Naive B cell (primary cell): ENCODE results near the gene ADGRD2. TPM values are rescaled to one million over a fixed set of nuclear protein-coding genes. Genes with fewer than 3 reads are reported as not detected.
A peak's percentile ranks its signal among the peaks of the same experiment; 100 is the strongest.

Source experiments
- ATAC-seq, 2 donors: fragments of 150-1000 bp; cut with Tn5 transposase; 2 replicates each; pipeline ENCODE4 v1.10.0; 2021; ENCODE audit warnings: low read depth in 2 of 2, mild to moderate bottlenecking in 2 of 2, moderate library complexity in 2 of 2
- DNase-seq: peaks from one replicate; pipeline ENCODE4 v3.0.0; 2022
- H3K27ac Mint-ChIP-seq, 6 donors: one replicate each; pipeline ENCODE4 v1.8.0; 2020 to 2022; ENCODE audit warnings: mild to moderate bottlenecking in 6 of 6, mixed read lengths in 6 of 6, moderate library complexity in 5 of 6, inconsistent platforms in 2 of 6
- H3K27me3 Mint-ChIP-seq, 3 donors: one replicate each; pipeline ENCODE4 v1.8.0; 2021 to 2022; ENCODE audit warnings: mixed read lengths in 3 of 3, mild to moderate bottlenecking in 1 of 3
- H3K36me3 Mint-ChIP-seq, 2 donors: one replicate each; pipeline ENCODE4 v1.8.0; 2020 to 2022; ENCODE audit warnings: mixed read lengths in 2 of 2, inconsistent platforms in 1 of 2, mild to moderate bottlenecking in 1 of 2
- H3K4me1 Mint-ChIP-seq, 3 donors: one replicate each; pipeline ENCODE4 v1.8.0; 2020 to 2022; ENCODE audit warnings: mixed read lengths in 3 of 3, inconsistent platforms in 1 of 3, mild to moderate bottlenecking in 1 of 3, moderate library complexity in 1 of 3
- H3K4me3 Mint-ChIP-seq, 8 donors: one replicate each; pipeline ENCODE4 v1.8.0; 2020 to 2022; ENCODE audit warnings: mild to moderate bottlenecking in 8 of 8, mixed read lengths in 8 of 8, moderate library complexity in 8 of 8, inconsistent platforms in 2 of 8
- H3K9me3 Mint-ChIP-seq, 7 donors: one replicate each; pipeline ENCODE4 v1.8.0; 2020 to 2022; ENCODE audit warnings: mixed read lengths in 7 of 7, mild to moderate bottlenecking in 5 of 7, inconsistent platforms in 2 of 7, moderate library complexity in 1 of 7
- polyA plus RNA-seq, 6 donors: library from polyadenylated mRNA; unstranded; fragments of 300-500 nt; fragmentation: Illumina TruSeq; gene quantifications; one replicate each; pipeline ENCODE4 v1.2.3, GENCODE V29; 2021; ENCODE audit warnings: low read depth in 6 of 6

Gene ADGRD2
- polyA plus RNA-seq, 6 donors from 2014 or later, result not detected

- peak overlapping the region in 1 of 8 donors; percentile 19 for H3K4me3 Mint-ChIP-seq
- H3K27ac Mint-ChIP-seq, result peak overlapping the region in 2 of 6 donors; percentile 34 to 96
- ATAC-seq, result no peak
- no peak for DNase-seq
- peaks cover 17 to 58% (median 41%) of the 10 kb centered on the region in 3 donors for H3K27me3 Mint-ChIP-seq
- H3K4me1 Mint-ChIP-seq, result peaks cover 18 to 29% (median 21%) of the 10 kb centered on the region in 3 donors
- peaks cover 0 to 4% (median 0%) of the 10 kb centered on the region in 7 donors for H3K9me3 Mint-ChIP-seq
- H3K36me3 Mint-ChIP-seq, result peaks cover 0 to 9% of the 10 kb centered on the region in 2 donors
Measured at GRCh38 chr9:124500796-124501611, 50.8 kb downstream of the ADGRD2 start.

- H3K36me3 Mint-ChIP-seq, result peaks cover 0 to 9% of the 10 kb centered on the region in 2 donors
- peak overlapping the region in 2 of 8 donors; percentile 1 to 20 for H3K4me3 Mint-ChIP-seq
- peak overlapping the region in 1 of 6 donors; percentile 74 for H3K27ac Mint-ChIP-seq
- peaks cover 13 to 24% (median 18%) of the 10 kb centered on the region in 3 donors for H3K4me1 Mint-ChIP-seq
- H3K27me3 Mint-ChIP-seq, result peaks cover 17 to 66% (median 48%) of the 10 kb centered on the region in 3 donors
- DNase-seq, result no peak
- peaks cover 0 to 4% (median 0%) of the 10 kb centered on the region in 7 donors for H3K9me3 Mint-ChIP-seq
- no peak for ATAC-seq
Measured at GRCh38 chr9:124501771-124502320, 51.6 kb downstream of the ADGRD2 start.

- peaks cover 0 to 4% (median 0%) of the 10 kb centered on the region in 7 donors for H3K9me3 Mint-ChIP-seq
- peaks cover 0 to 9% of the 10 kb centered on the region in 2 donors for H3K36me3 Mint-ChIP-seq
- peak overlapping the region in 4 of 8 donors; percentile 66 to 86 (median 82) for H3K4me3 Mint-ChIP-seq
- DNase-seq (no peak), ATAC-seq (no peak)
- H3K27ac Mint-ChIP-seq, result no peak overlapping the region
- H3K27me3 Mint-ChIP-seq, result peaks cover 17 to 68% (median 50%) of the 10 kb centered on the region in 3 donors
- peaks cover 13 to 20% (median 18%) of the 10 kb centered on the region in 3 donors for H3K4me1 Mint-ChIP-seq
Measured at GRCh38 chr9:124502711-124503702, 52.8 kb downstream of the ADGRD2 start.

- peaks cover 13 to 18% (median 17%) of the 10 kb centered on the region in 3 donors for H3K4me1 Mint-ChIP-seq
- peak overlapping the region in 3 of 6 donors; percentile 75 to 94 (median 81) for H3K27ac Mint-ChIP-seq
- no peak for ATAC-seq
- peaks cover 0 to 9% of the 10 kb centered on the region in 2 donors for H3K36me3 Mint-ChIP-seq
- DNase-seq, result no peak
- H3K4me3 Mint-ChIP-seq, result peak overlapping the region; percentile 78 to 92 (median 86)
- peaks cover 0 to 4% (median 0%) of the 10 kb centered on the region in 7 donors for H3K9me3 Mint-ChIP-seq
- peaks cover 17 to 67% (median 50%) of the 10 kb centered on the region in 3 donors for H3K27me3 Mint-ChIP-seq
Measured at GRCh38 chr9:124503713-124504529, 53.7 kb downstream of the ADGRD2 start.

GRCh38 chr9:124504530-124505005 is 54.3 kb downstream of the ADGRD2 start:
- Mint-ChIP-seq H3K4me3 (peak overlapping the region in 1 of 8 donors; percentile 84), H3K27me3 (peaks cover 15 to 65% (median 46%) of the 10 kb centered on the region in 3 donors), H3K4me1 (peaks cover 13 to 16% (median 13%) of the 10 kb centered on the region in 3 donors), H3K27ac (no peak overlapping the region), H3K9me3 (peaks cover 0 to 4% (median 0%) of the 10 kb centered on the region in 7 donors), H3K36me3 (peaks cover 0 to 9% of the 10 kb centered on the region in 2 donors)
- ATAC-seq, result no peak
- DNase-seq, result no peak

- H3K4me3 Mint-ChIP-seq, result peak overlapping the region in 6 of 8 donors; percentile 29 to 68 (median 46)
- H3K4me1 Mint-ChIP-seq, result peaks cover 10 to 14% (median 13%) of the 10 kb centered on the region in 3 donors
- ATAC-seq (no peak), DNase-seq (no peak)
- H3K36me3 Mint-ChIP-seq, result peaks cover 0 to 9% of the 10 kb centered on the region in 2 donors
- H3K27me3 Mint-ChIP-seq, result peaks cover 12 to 62% (median 45%) of the 10 kb centered on the region in 3 donors
- H3K9me3 Mint-ChIP-seq, result peaks cover 0 to 4% (median 0%) of the 10 kb centered on the region in 7 donors
- H3K27ac Mint-ChIP-seq, result peak overlapping the region in 1 of 6 donors; percentile 68
Measured at GRCh38 chr9:124505006-124505900, 55.0 kb downstream of the ADGRD2 start.

- Mint-ChIP-seq H3K27ac (no peak overlapping the region), H3K9me3 (peaks cover 0 to 4% (median 0%) of the 10 kb centered on the region in 7 donors), H3K4me3 (no peak overlapping the region), H3K36me3 (peaks cover 0 to 9% of the 10 kb centered on the region in 2 donors), H3K27me3 (peaks cover 9 to 61% (median 46%) of the 10 kb centered on the region in 3 donors), H3K4me1 (peaks cover 10 to 13% (median 11%) of the 10 kb centered on the region in 3 donors)
- DNase-seq (no peak), ATAC-seq (no peak)
Measured at GRCh38 chr9:124505901-124506346, 55.7 kb downstream of the ADGRD2 start.

- H3K9me3 Mint-ChIP-seq, result peaks cover 0 to 4% (median 0%) of the 10 kb centered on the region in 7 donors
- H3K4me3 Mint-ChIP-seq, result peak overlapping the region in 1 of 8 donors; percentile 10
- ATAC-seq (no peak), DNase-seq (no peak)
- H3K4me1 Mint-ChIP-seq, result peaks cover 10 to 13% (median 10%) of the 10 kb centered on the region in 3 donors
- H3K27ac Mint-ChIP-seq, result no peak overlapping the region
- peaks cover 7 to 61% (median 47%) of the 10 kb centered on the region in 3 donors for H3K27me3 Mint-ChIP-seq
- peaks cover 0 to 9% of the 10 kb centered on the region in 2 donors for H3K36me3 Mint-ChIP-seq
Measured at GRCh38 chr9:124506433-124506832, 56.2 kb downstream of the ADGRD2 start.

- DNase-seq, result no peak
- peaks cover 0 to 9% of the 10 kb centered on the region in 2 donors for H3K36me3 Mint-ChIP-seq
- peaks cover 13 to 20% (median 15%) of the 10 kb centered on the region in 3 donors for H3K4me1 Mint-ChIP-seq
- peaks cover 0 to 4% (median 0%) of the 10 kb centered on the region in 7 donors for H3K9me3 Mint-ChIP-seq
- no peak for ATAC-seq
- peaks cover 7 to 61% (median 55%) of the 10 kb centered on the region in 3 donors for H3K27me3 Mint-ChIP-seq
- H3K4me3 Mint-ChIP-seq, result peak within 1 kb of the TSS in 2 of 8 donors; percentile 10 to 35
- no peak within 1 kb of the TSS for H3K27ac Mint-ChIP-seq
Measured at GRCh38 chr9:124506931-124507879, 57.0 kb downstream of the ADGRD2 start, which contains the start of gene NR5A1. Gene NR5A1 (minus strand): TSS chr9:124507399. CDS start chr9:124503395, 4,004 bp downstream.

GRCh38 chr9:124507880-124508423 is 57.7 kb downstream of the ADGRD2 start:
- H3K36me3 Mint-ChIP-seq, result peaks cover 0 to 9% of the 10 kb centered on the region in 2 donors
- ATAC-seq, result no peak
- H3K4me3 Mint-ChIP-seq, result peak overlapping the region in 1 of 8 donors; percentile 35
- H3K27ac Mint-ChIP-seq, result no peak overlapping the region
- peaks cover 13 to 20% (median 15%) of the 10 kb centered on the region in 3 donors for H3K4me1 Mint-ChIP-seq
- peaks cover 0 to 4% (median 0%) of the 10 kb centered on the region in 7 donors for H3K9me3 Mint-ChIP-seq
- no peak for DNase-seq
- peaks cover 8 to 59% (median 59%) of the 10 kb centered on the region in 3 donors for H3K27me3 Mint-ChIP-seq
